ENCODE data around the gene STX18.

STX18 gene

GRCh38 chr4:4385729-4386295 is 156.0 kb downstream of the STX18 start:
- in situ Hi-C loops (cut with MboI; ENCODE audit: low pct_unique_long_range_greater_than_20kb, low sequenced_read_pairs, unreplicated experiment) = no loop called here
- DNase-seq (ENCODE audit: low spot score) = no peak
- no peak for TF ChIP-seq CTCF (IDR thresholded peaks at IDR 0.05; ENCODE audit: extremely low read depth, insufficient read depth, missing control alignments)

GRCh38 chr4:4384837-4385236 is 157.0 kb downstream of the STX18 start:
- in situ Hi-C loops (cut with MboI; ENCODE audit: low pct_unique_long_range_greater_than_20kb, low sequenced_read_pairs, unreplicated experiment) = no loop called here
- DNase-seq (ENCODE audit: low spot score) = no peak
- TF ChIP-seq CTCF (IDR thresholded peaks at IDR 0.05; ENCODE audit: extremely low read depth, insufficient read depth, missing control alignments) = peak; percentile 36

GRCh38 chr4:4383085-4383484 is 158.8 kb downstream of the STX18 start:
- TF ChIP-seq CTCF (IDR thresholded peaks at IDR 0.05; ENCODE audit: extremely low read depth, insufficient read depth, missing control alignments) = no peak
- in situ Hi-C loops (cut with MboI; ENCODE audit: low pct_unique_long_range_greater_than_20kb, low sequenced_read_pairs, unreplicated experiment) = no loop called here
- DNase-seq (ENCODE audit: low spot score) = no peak

GRCh38 chr4:4379540-4380087 is 162.2 kb downstream of the STX18 start:
- no peak for TF ChIP-seq CTCF (IDR thresholded peaks at IDR 0.05; ENCODE audit: extremely low read depth, insufficient read depth, missing control alignments)
- in situ Hi-C loops (cut with MboI; ENCODE audit: low pct_unique_long_range_greater_than_20kb, low sequenced_read_pairs, unreplicated experiment) = no loop called here
- DNase-seq (ENCODE audit: low spot score) = no peak

GRCh38 chr4:4377732-4378460 is 164.0 kb downstream of the STX18 start:
- in situ Hi-C loops (cut with MboI; ENCODE audit: low pct_unique_long_range_greater_than_20kb, low sequenced_read_pairs, unreplicated experiment) = no loop called here
- no peak for TF ChIP-seq CTCF (IDR thresholded peaks at IDR 0.05; ENCODE audit: extremely low read depth, insufficient read depth, missing control alignments)
- no peak for DNase-seq (ENCODE audit: low spot score)

GRCh38 chr4:4377191-4377590 is 164.7 kb downstream of the STX18 start:
- DNase-seq (ENCODE audit: low spot score) = no peak
- no peak for TF ChIP-seq CTCF (IDR thresholded peaks at IDR 0.05; ENCODE audit: extremely low read depth, insufficient read depth, missing control alignments)
- in situ Hi-C loops (cut with MboI; ENCODE audit: low pct_unique_long_range_greater_than_20kb, low sequenced_read_pairs, unreplicated experiment) = no loop called here

Data from GM13977 (cell line).